Fibroblast of pulmonary artery (primary cell): ENCODE results near the gene TAF7.
"Not testable (repeated sequence)": the region's sequence is repeated elsewhere in the genome, so short reads cannot be mapped to it uniquely, and the experiment has no call there.

Source experiments
- DNase-seq: peaks from one replicate; pipeline ENCODE4 v3.0.0-alpha.2; 2010; ENCODE audit warnings: low read depth
- H3K4me3 ChIP-seq: replicated peaks from 2 replicates; pipeline ENCODE4 v1.5.1; 2011; ENCODE audit warnings: low read depth, mild to moderate bottlenecking, control low read depth, low read length, moderate library complexity
- TF ChIP-seq, protein P1 (sequence below): IDR thresholded peaks from 2 replicates; pipeline ENCODE4 v1.5.1; 2011; ENCODE audit warnings: mild to moderate bottlenecking, control low read depth, low read length, inconsistent platforms; ENCODE audit errors: missing control alignments

Gene TAF7

DNA sequence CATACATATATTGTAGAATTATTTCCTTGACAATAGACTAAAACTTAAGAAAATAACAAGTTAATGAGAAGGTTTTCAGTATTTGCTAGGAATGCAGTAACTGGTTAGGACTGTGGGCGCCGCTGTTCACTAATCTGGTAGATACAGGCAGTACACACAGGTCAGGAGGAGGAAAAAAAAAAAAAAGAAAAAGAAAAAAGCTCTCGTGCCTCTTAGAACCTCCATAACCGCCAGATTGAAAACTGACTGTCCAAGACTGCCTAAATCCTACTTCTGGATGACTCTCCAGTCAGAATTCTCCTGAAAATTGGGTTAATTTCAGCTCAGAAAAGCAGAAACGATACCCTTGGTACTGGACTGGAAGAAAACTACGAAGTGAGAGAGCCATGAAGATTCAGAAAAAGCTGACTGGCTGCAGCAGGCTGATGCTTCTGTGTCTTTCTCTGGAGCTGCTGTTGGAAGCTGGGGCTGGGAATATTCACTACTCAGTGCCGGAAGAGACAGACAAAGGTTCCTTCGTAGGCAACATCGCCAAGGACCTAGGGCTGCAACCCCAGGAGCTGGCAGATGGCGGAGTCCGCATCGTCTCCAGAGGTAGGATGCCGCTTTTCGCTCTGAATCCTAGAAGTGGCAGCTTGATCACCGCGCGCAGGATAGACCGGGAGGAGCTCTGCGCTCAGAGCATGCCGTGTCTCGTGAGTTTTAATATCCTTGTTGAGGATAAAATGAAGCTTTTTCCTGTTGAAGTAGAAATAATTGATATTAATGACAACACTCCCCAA is 9.9 kb upstream of the TAF7 start, which contains the start of gene PCDHGA1:
Gene PCDHGA1, plus strand, starts transcription at position 216 of the 782 bp plus-strand sequence.
- peak; percentile 71 for DNase-seq

GRCh38 chr5:141328231-141328630 is 7.6 kb upstream of the TAF7 start:
- no peak overlapping the region for H3K4me3 ChIP-seq
- TF ChIP-seq, protein P1, sequence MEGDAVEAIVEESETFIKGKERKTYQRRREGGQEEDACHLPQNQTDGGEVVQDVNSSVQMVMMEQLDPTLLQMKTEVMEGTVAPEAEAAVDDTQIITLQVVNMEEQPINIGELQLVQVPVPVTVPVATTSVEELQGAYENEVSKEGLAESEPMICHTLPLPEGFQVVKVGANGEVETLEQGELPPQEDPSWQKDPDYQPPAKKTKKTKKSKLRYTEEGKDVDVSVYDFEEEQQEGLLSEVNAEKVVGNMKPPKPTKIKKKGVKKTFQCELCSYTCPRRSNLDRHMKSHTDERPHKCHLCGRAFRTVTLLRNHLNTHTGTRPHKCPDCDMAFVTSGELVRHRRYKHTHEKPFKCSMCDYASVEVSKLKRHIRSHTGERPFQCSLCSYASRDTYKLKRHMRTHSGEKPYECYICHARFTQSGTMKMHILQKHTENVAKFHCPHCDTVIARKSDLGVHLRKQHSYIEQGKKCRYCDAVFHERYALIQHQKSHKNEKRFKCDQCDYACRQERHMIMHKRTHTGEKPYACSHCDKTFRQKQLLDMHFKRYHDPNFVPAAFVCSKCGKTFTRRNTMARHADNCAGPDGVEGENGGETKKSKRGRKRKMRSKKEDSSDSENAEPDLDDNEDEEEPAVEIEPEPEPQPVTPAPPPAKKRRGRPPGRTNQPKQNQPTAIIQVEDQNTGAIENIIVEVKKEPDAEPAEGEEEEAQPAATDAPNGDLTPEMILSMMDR: no peak
- DNase-seq: no peak

More for the DNA sequence above, 9.9 kb upstream of the TAF7 start, which contains the start of gene PCDHGA1:
- TF ChIP-seq, protein P1: peak; percentile 60
- H3K4me3 ChIP-seq: peak within 1 kb of the TSS; percentile 55

GRCh38 chr5:141326088-141326854 is 5.7 kb upstream of the TAF7 start:
- peak; percentile 83 for DNase-seq
- TF ChIP-seq, protein P1: peak; percentile 82
- H3K4me3 ChIP-seq: peak overlapping the region; percentile 52

GRCh38 chr5:141322261-141322660 is 1.7 kb upstream of the TAF7 start:
- TF ChIP-seq, protein P1: no peak
- DNase-seq: no peak
- no peak overlapping the region for H3K4me3 ChIP-seq

DNA sequence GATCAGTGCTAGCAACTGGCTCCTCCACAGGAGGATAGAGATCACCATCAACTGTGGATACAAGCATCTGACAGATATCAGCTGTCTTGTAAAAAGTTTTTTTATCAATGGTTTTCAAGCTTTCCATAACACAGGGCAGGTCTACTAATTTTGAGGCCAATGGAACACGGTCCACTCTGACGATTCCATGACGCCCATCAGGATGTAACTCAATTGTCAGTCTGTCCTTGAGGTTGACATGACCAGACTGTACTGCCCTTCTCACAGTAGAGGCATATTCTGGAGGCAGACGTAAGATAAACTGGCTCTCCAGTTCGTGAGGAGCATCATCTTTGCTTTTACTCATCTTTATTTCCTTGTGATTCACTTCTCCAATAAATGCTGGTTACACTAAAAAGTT is 885 bp downstream of the TAF7 start:
- H3K4me3 ChIP-seq: peak overlapping the region; percentile 94
- TF ChIP-seq, protein P1: no peak
- no peak for DNase-seq

GRCh38 chr5:141319202-141319601 is 1.4 kb downstream of the TAF7 start:
- H3K4me3 ChIP-seq: peak overlapping the region; percentile 94
- TF ChIP-seq, protein P1: no peak
- no peak for DNase-seq

DNA sequence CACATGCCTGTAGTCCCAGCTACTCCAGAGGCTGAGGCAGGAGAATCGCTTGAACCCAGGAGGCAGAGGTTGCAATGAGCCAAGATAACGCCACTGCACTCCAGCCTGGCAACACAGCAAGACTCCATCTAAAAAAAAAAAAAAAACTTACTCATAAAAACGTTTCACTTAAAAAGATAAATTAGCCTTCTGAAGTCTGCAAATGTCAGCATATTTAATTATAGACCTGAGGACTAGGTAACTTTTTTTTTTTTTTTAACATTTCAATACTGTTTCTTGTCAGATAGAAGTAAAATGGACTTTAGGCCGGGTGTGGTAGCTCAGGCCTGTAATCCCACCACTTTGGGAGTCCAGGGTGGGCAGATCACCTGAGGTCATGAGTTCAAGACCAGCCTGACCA is 3.6 kb downstream of the TAF7 start:
- not testable (repeated sequence) for DNase-seq

More for the DNA sequence above, 3.6 kb downstream of the TAF7 start:
- not testable (repeated sequence) for H3K4me3 ChIP-seq
